Upper lobe of left lung (tissue), 4 donors: ENCODE data around the gene NIM1K.

Experiments used
- POLR2A ChIP-seq, 4 donors: fragments of 450-650 bp; IDR thresholded peaks; one replicate each; pipeline ENCODE4 v1.5.1; 2016 to 2017; ENCODE audit warnings: antibody characterized with exemption in 4 of 4, mild to moderate bottlenecking in 2 of 4
- POLR2AphosphoS5 ChIP-seq, 2 donors: sonication (generic); formaldehyde crosslinking; IDR thresholded peaks; one replicate each; pipeline ENCODE4 v1.5.1; 2017; ENCODE audit warnings: antibody characterized with exemption in 2 of 2
- TF ChIP-seq, protein P1 (sequence below), 6 experiments: fragments of 450-650 bp in 4 of 6; fragments of 200-600 bp in 2 of 6; sonication (generic) in 2 of 6; IDR thresholded peaks; one replicate each; pipeline ENCODE4 v1.5.1; 2016 to 2019; ENCODE audit warnings: antibody characterized with exemption in 6 of 6

DNA sequence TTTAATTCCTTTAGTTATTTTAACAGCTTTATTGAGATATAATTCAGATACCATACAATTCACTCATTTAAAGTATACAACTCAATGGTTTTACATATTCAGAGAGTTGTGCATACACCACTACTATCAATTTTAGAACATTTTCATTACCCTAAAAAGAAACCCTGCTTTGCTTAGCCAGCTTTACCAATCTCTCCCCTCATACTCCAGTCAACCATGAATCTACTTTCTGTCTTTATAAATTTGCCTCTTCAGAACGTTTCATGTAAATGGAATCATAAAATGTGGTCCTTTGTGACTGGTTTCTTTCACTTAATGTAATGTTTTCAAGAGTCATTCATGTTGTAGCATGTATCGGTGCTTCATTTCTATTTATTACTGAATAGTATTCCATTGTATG is 24.9 kb downstream of the NIM1K start:
- TF ChIP-seq POLR2AphosphoS5 (IDR thresholded peaks at IDR 0.05) (no peak), POLR2A (IDR thresholded peaks at IDR 0.05) (no peak)
- TF ChIP-seq, protein P1, sequence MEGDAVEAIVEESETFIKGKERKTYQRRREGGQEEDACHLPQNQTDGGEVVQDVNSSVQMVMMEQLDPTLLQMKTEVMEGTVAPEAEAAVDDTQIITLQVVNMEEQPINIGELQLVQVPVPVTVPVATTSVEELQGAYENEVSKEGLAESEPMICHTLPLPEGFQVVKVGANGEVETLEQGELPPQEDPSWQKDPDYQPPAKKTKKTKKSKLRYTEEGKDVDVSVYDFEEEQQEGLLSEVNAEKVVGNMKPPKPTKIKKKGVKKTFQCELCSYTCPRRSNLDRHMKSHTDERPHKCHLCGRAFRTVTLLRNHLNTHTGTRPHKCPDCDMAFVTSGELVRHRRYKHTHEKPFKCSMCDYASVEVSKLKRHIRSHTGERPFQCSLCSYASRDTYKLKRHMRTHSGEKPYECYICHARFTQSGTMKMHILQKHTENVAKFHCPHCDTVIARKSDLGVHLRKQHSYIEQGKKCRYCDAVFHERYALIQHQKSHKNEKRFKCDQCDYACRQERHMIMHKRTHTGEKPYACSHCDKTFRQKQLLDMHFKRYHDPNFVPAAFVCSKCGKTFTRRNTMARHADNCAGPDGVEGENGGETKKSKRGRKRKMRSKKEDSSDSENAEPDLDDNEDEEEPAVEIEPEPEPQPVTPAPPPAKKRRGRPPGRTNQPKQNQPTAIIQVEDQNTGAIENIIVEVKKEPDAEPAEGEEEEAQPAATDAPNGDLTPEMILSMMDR (IDR thresholded peaks at IDR 0.05) = no peak
